Stimulated activated CD4-positive, alpha-beta T cell treated with anti-CD3 and anti-CD28 coated beads, Interleukin-15, amount 100 ng/mL, for 24 hours (primary cell): ENCODE measurements around the gene ACTR6.
A peak's percentile ranks its signal among the peaks of the same experiment; 100 is the strongest.
"Not testable (repeated sequence)": the region's sequence is repeated elsewhere in the genome, so short reads cannot be mapped to it uniquely, and the experiment has no call there.

Experiments used
- DNase-seq: peaks from one replicate; pipeline ENCODE4 v3.0.0-alpha.2; 2020

Gene ACTR6

GRCh38 chr12:100200463-100201181, at the start of gene ACTR6:
ACTR6 (plus strand) TSS chr12:100200815; CDS start chr12:100200852, 37 bp downstream.
- DNase-seq: peak; percentile 96

- DNase-seq: no peak
These were observed 48.8 kb upstream of the ACTR6 start for GRCh38 chr12:100151769-100152168.

GRCh38 chr12:100153131-100153530, 47.5 kb upstream of the ACTR6 start:
- no peak for DNase-seq

- DNase-seq: peak; percentile 83
These were observed 46.0 kb upstream of the ACTR6 start for GRCh38 chr12:100154474-100155247.

GRCh38 chr12:100156731-100157426, 43.7 kb upstream of the ACTR6 start:
- DNase-seq: no peak

GRCh38 chr12:100157427-100157821, 43.2 kb upstream of the ACTR6 start:
- DNase-seq: no peak

GRCh38 chr12:100158535-100158934, 42.1 kb upstream of the ACTR6 start:
- DNase-seq: no peak

- DNase-seq: no peak
These were observed 41.1 kb upstream of the ACTR6 start for GRCh38 chr12:100159391-100160104.

GRCh38 chr12:100163416-100164152, 37.0 kb upstream of the ACTR6 start:
- DNase-seq: peak; percentile 79

GRCh38 chr12:100164153-100164704, 36.4 kb upstream of the ACTR6 start:
- DNase-seq: no peak

- DNase-seq: no peak
These were observed 35.3 kb upstream of the ACTR6 start for GRCh38 chr12:100165356-100165755.

- DNase-seq: no peak
These were observed 34.4 kb upstream of the ACTR6 start for GRCh38 chr12:100166232-100166631.

- no peak for DNase-seq
These were observed 32.1 kb upstream of the ACTR6 start for GRCh38 chr12:100168562-100168961.

- DNase-seq: no peak
These were observed 31.3 kb upstream of the ACTR6 start for GRCh38 chr12:100169345-100169744.

- no peak for DNase-seq
These were observed 30.2 kb upstream of the ACTR6 start for GRCh38 chr12:100170313-100170858.

GRCh38 chr12:100171248-100171647, 29.4 kb upstream of the ACTR6 start:
- no peak for DNase-seq

GRCh38 chr12:100173111-100173510, 27.5 kb upstream of the ACTR6 start:
- no peak for DNase-seq

GRCh38 chr12:100174495-100174894, 26.1 kb upstream of the ACTR6 start:
- DNase-seq: no peak

- not testable (repeated sequence) for DNase-seq
These were observed 24.1 kb upstream of the ACTR6 start for GRCh38 chr12:100176493-100176892.

- no peak for DNase-seq
These were observed 21.4 kb upstream of the ACTR6 start for GRCh38 chr12:100179252-100179651.

GRCh38 chr12:100184549-100185145, 16.0 kb upstream of the ACTR6 start:
- no peak for DNase-seq
